Right renal cortex interstitium (tissue), 3 donors: Measurements from ENCODE around the gene DHRS7. TPM values are rescaled to one million over a fixed set of nuclear protein-coding genes. Genes with fewer than 3 reads are reported as not detected.
"Not testable (repeated sequence)": the region's sequence is repeated elsewhere in the genome, so short reads cannot be mapped to it uniquely, and the experiment has no call there.

Experiments
- DNase-seq, 3 donors: peaks; one replicate each; pipeline ENCODE4 v3.0.0-alpha.2; 2013; ENCODE audit warnings: low read depth in 3 of 3, low spot score in 2 of 3
- polyA plus RNA-seq, 3 donors: library from polyadenylated mRNA; unstranded; fragments of 120-200 nt; gene quantifications; one replicate each; pipeline ENCODE4 v1.2.1, GENCODE V29; 2013; ENCODE audit not compliant: insufficient read length in 3 of 3

The DHRS7 gene
- polyA plus RNA-seq, 3 donors, result 65.9 to 103 (median 86.2) TPM

- no peak for DNase-seq
These were observed 11.2 kb downstream of the DHRS7 start for GRCh38 chr14:60153991-60154390.

GRCh38 chr14:60151715-60152114 is 13.5 kb downstream of the DHRS7 start:
- no peak for DNase-seq

- DNase-seq, result no peak
These were observed 30.5 kb downstream of the DHRS7 start for GRCh38 chr14:60134702-60135101.

GRCh38 chr14:60133487-60133886 is 31.7 kb downstream of the DHRS7 start:
- no peak for DNase-seq

- no peak for DNase-seq
These were observed 39.3 kb downstream of the DHRS7 start for GRCh38 chr14:60125918-60126317.

- no peak for DNase-seq
These were observed 49.0 kb downstream of the DHRS7 start for GRCh38 chr14:60116181-60116580.

- DNase-seq, result no peak
These were observed 50.3 kb downstream of the DHRS7 start for GRCh38 chr14:60114881-60115280.

- no peak for DNase-seq
These were observed 53.5 kb downstream of the DHRS7 start for GRCh38 chr14:60111732-60112131.

GRCh38 chr14:60107477-60107876 is 57.7 kb downstream of the DHRS7 start:
- no peak for DNase-seq

GRCh38 chr14:60106339-60106738 is 58.9 kb downstream of the DHRS7 start:
- no peak for DNase-seq

GRCh38 chr14:60102389-60102788 is 62.8 kb downstream of the DHRS7 start:
- DNase-seq, result no peak

- DNase-seq, result no peak
These were observed 63.4 kb downstream of the DHRS7 start for GRCh38 chr14:60101786-60102185.

- DNase-seq, result not testable (repeated sequence)
These were observed 65.3 kb downstream of the DHRS7 start for GRCh38 chr14:60099855-60100254.

GRCh38 chr14:60097974-60098373 is 67.2 kb downstream of the DHRS7 start:
- no peak for DNase-seq

- DNase-seq, result no peak
These were observed 69.3 kb downstream of the DHRS7 start for GRCh38 chr14:60095781-60096450.

- no peak for DNase-seq
These were observed 70.0 kb downstream of the DHRS7 start for GRCh38 chr14:60095231-60095630.

- no peak for DNase-seq
These were observed 70.8 kb downstream of the DHRS7 start for GRCh38 chr14:60094306-60094897.

Other genes with a start within 250 kb of the DHRS7 start
- 1 to 10 TPM; 1.9 to 2.3 (median 1.9) TPM for gene LRRC9, start 245.3 kb downstream of the DHRS7 start, polyA plus RNA-seq
- gene PCNX4, start 73.5 kb downstream of the DHRS7 start, polyA plus RNA-seq, result 100 to 1,000 TPM in 1 of 3 donors, 10 to 100 TPM in 2; 84.4 to 113 (median 91.1) TPM
- 10 to 100 TPM; 82.8 to 84.4 (median 84.3) TPM for gene PPM1A, start 83.8 kb upstream of the DHRS7 start, polyA plus RNA-seq